Nephron (organoid): Measurements from ENCODE around the gene DLG5.
A peak's percentile ranks its signal among the peaks of the same experiment; 100 is the strongest.

Experiments used
- H3K27ac Mint-ChIP-seq, 3 experiments: 2 replicates each; pipeline ENCODE4 v1.8.0; 2020; ENCODE audit warnings: mixed read lengths in 3 of 3, mild to moderate bottlenecking in 2 of 3, moderate library complexity in 1 of 3
- H3K27me3 Mint-ChIP-seq: 2 replicates; pipeline ENCODE4 v1.8.0; 2021; ENCODE audit warnings: low read depth, mild to moderate bottlenecking, moderate library complexity, mixed read lengths
- H3K36me3 Mint-ChIP-seq: 2 replicates; pipeline ENCODE4 v1.8.0; 2020; ENCODE audit warnings: low read depth, mixed read lengths
- H3K4me1 Mint-ChIP-seq: 2 replicates; pipeline ENCODE4 v1.8.0; 2020; ENCODE audit warnings: mixed read lengths
- H3K4me3 Mint-ChIP-seq, 3 experiments: 2 replicates each; pipeline ENCODE4 v1.8.0; 2020; ENCODE audit warnings: mild to moderate bottlenecking in 3 of 3, mixed read lengths in 3 of 3, moderate library complexity in 2 of 3
- H3K9me3 Mint-ChIP-seq: 2 replicates; pipeline ENCODE4 v1.8.0; 2020; ENCODE audit warnings: mixed read lengths
- CTCF ChIP-seq, 3 experiments: fragments of 200-600 bp; sonication (generic); IDR thresholded peaks; one replicate each; pipeline ENCODE4 v1.5.0; 2021; ENCODE audit warnings: antibody characterized with exemption in 3 of 3; ENCODE audit not compliant: unreplicated experiment in 3 of 3

Gene DLG5

DNA sequence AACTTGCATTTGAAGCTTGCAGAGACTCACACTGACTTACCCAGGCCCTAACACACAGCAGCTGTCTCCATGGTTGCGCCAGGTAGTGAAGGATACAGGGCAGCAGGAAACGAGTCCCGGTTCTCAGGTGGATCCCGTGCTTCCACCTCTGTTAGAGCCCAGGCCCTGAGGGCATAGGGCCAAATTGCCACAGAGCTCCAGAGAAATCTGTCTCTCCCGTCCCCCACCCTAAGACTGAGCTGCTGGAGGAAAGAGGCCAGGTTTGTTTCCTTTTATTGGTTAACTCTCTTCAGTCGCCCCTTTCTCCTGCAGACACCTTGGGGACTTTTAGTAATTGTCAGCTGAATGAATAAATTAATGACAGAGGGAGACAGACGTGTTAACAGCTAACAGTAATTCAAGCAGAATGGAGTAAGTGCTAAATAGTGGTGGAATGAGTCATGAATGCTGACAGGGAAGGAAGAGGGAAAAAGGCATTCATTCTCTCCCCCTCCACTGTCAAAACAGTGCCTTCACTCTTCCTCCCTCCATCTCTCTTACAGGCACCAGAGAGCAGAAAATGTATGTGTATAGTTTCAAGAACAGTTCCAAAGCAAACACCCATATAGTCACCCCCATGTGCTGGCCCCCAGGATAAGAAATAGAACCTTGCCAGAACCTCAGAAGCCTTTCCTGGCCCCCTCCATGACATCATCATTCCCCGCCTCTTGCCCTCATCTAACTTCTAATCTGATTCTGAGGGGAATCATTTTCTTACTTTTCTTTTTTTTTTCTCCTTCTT is 16.8 kb upstream of the DLG5 start:
- no peak for TF ChIP-seq CTCF (IDR thresholded peaks at IDR 0.05; ENCODE audit: unreplicated experiment in 3 of 3)
- Mint-ChIP-seq H3K27me3 (peaks cover 7% of the 10 kb centered on the region), H3K36me3 (no peaks in the 10 kb centered on the region), H3K9me3 (no peaks in the 10 kb centered on the region), H3K4me3 (peak overlapping the region in 1 of 3 experiments; percentile 23), H3K4me1 (peaks cover 41% of the 10 kb centered on the region), H3K27ac (peak overlapping the region; percentile 76 to 92 (median 80))

GRCh38 chr10:77941790-77942189 is 15.2 kb upstream of the DLG5 start:
- peaks cover 48% of the 10 kb centered on the region for H3K4me1 Mint-ChIP-seq
- H3K4me3 Mint-ChIP-seq, result no peak overlapping the region
- H3K27ac Mint-ChIP-seq, result peak overlapping the region; percentile 57 to 80 (median 63)
- peaks cover 7% of the 10 kb centered on the region for H3K27me3 Mint-ChIP-seq
- no peaks in the 10 kb centered on the region for H3K9me3 Mint-ChIP-seq
- TF ChIP-seq CTCF (IDR thresholded peaks at IDR 0.05; ENCODE audit: unreplicated experiment in 3 of 3), result no peak
- H3K36me3 Mint-ChIP-seq, result no peaks in the 10 kb centered on the region

GRCh38 chr10:77940627-77941026 is 14.1 kb upstream of the DLG5 start:
- Mint-ChIP-seq H3K9me3 (no peaks in the 10 kb centered on the region), H3K36me3 (no peaks in the 10 kb centered on the region), H3K4me3 (no peak overlapping the region), H3K4me1 (peaks cover 54% of the 10 kb centered on the region), H3K27ac (peak overlapping the region; percentile 56 to 91 (median 89)), H3K27me3 (peaks cover 7% of the 10 kb centered on the region)
- no peak for TF ChIP-seq CTCF (IDR thresholded peaks at IDR 0.05; ENCODE audit: unreplicated experiment in 3 of 3)

DNA sequence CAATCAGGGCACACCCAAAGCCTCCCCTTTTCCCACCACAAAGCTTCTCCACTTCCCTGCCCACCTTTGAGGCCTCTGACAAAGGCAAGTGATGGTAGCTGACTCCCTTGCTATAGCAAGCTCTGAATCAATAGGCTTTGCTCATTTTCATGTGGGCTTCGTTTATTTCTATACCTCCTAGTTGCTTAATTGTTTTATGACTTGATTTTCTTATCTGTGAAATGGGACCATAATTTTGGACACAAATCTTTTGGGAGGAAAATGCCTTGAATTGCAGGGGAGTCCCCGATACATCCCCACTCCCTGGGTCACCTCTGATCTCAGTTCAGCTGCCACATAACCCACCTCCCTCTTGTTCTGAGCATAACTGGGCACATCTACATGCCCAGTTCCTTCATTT is 13.7 kb upstream of the DLG5 start:
- no peak overlapping the region for H3K4me3 Mint-ChIP-seq
- H3K27me3 Mint-ChIP-seq, result peaks cover 7% of the 10 kb centered on the region
- H3K27ac Mint-ChIP-seq, result peak overlapping the region; percentile 56 to 91 (median 89)
- H3K4me1 Mint-ChIP-seq, result peaks cover 58% of the 10 kb centered on the region
- H3K9me3 Mint-ChIP-seq, result no peaks in the 10 kb centered on the region
- H3K36me3 Mint-ChIP-seq, result no peaks in the 10 kb centered on the region
- no peak for TF ChIP-seq CTCF (IDR thresholded peaks at IDR 0.05; ENCODE audit: unreplicated experiment in 3 of 3)

- no peaks in the 10 kb centered on the region for H3K9me3 Mint-ChIP-seq
- no peak for TF ChIP-seq CTCF (IDR thresholded peaks at IDR 0.05; ENCODE audit: unreplicated experiment in 3 of 3)
- peaks cover 59% of the 10 kb centered on the region for H3K4me1 Mint-ChIP-seq
- H3K27ac Mint-ChIP-seq, result peak overlapping the region; percentile 74 to 91 (median 89)
- no peaks in the 10 kb centered on the region for H3K36me3 Mint-ChIP-seq
- H3K4me3 Mint-ChIP-seq, result peak overlapping the region in 2 of 3 experiments; percentile 28 to 41
- peaks cover 7% of the 10 kb centered on the region for H3K27me3 Mint-ChIP-seq
Observed at GRCh38 chr10:77939561-77940001, 13.0 kb upstream of the DLG5 start.
